ENCODE results near the gene CUEDC1. TPM values are rescaled to one million over a fixed set of nuclear protein-coding genes. Genes with fewer than 3 reads are reported as not detected.

The CUEDC1 gene
- total and polyA plus RNA-seq, 4 donors: 25.4 to 43.6 (median 34.8) TPM

- ATAC-seq (ENCODE audit: low FRiP score): no peak
- intact Hi-C loops (cut with DNase I): loop anchor here in 1 of 2 donors (10.0 kb wide), 1 partner anchor 872 kb away; no protein-coding TSS in a partner anchor
- H3K4me1 ChIP-seq (ENCODE audit: control insufficient read depth in 1 of 2, insufficient read depth in 2 of 2, low read length in 2 of 2): peaks cover 0 to 2% of the 10 kb centered on the region in 2 donors
These were observed 42.0 kb upstream of the CUEDC1 start for GRCh38 chr17:57997085-57997809.

GRCh38 chr17:57995076-57995956 lies 40.1 kb upstream of the CUEDC1 start:
- intact Hi-C loops (cut with DNase I): loop anchor here in 1 of 2 donors (2.0 to 10.0 kb wide), 2 partner anchors 137 to 871 kb away; no protein-coding TSS in a partner anchor
- WGBS, 2 donors: 18 to 23% methylated on average over 4 of the region's 4 CpGs
- ATAC-seq (ENCODE audit: low FRiP score) (peak; percentile 91), DNase-seq (peak; percentile 75 to 77)
- H3K36me3 ChIP-seq (ENCODE audit: control insufficient read depth in 1 of 2, insufficient read depth in 2 of 2, low read length in 1 of 2): no peaks in the 10 kb centered on the region
- no peaks in the 10 kb centered on the region for H3K27me3 ChIP-seq (ENCODE audit: control insufficient read depth in 1 of 2, insufficient read depth in 2 of 2, low read length in 1 of 2)
- no peaks in the 10 kb centered on the region for H3K9me3 ChIP-seq (ENCODE audit: control insufficient read depth, low read length)
- H3K4me3 ChIP-seq (ENCODE audit: low read length in 2 of 2): no peak overlapping the region
- H3K27ac ChIP-seq (ENCODE audit: low read depth in 1 of 2, low read length in 2 of 2): peak overlapping the region in 1 of 2 donors; percentile 0
- no peaks in the 10 kb centered on the region for H3K4me1 ChIP-seq (ENCODE audit: control insufficient read depth in 1 of 2, insufficient read depth in 2 of 2, low read length in 2 of 2)

More at GRCh38 chr17:57997085-57997809, 42.0 kb upstream of the CUEDC1 start:
- WGBS, 2 donors: 87 to 88% methylated on average over 3 of the region's 3 CpGs
- no peak overlapping the region for H3K27ac ChIP-seq (ENCODE audit: low read depth in 1 of 2, low read length in 2 of 2)
- H3K27me3 ChIP-seq (ENCODE audit: control insufficient read depth in 1 of 2, insufficient read depth in 2 of 2, low read length in 1 of 2): no peaks in the 10 kb centered on the region
- no peaks in the 10 kb centered on the region for H3K36me3 ChIP-seq (ENCODE audit: control insufficient read depth in 1 of 2, insufficient read depth in 2 of 2, low read length in 1 of 2)
- no peaks in the 10 kb centered on the region for H3K9me3 ChIP-seq (ENCODE audit: control insufficient read depth, low read length)
- DNase-seq: no peak
- no peak overlapping the region for H3K4me3 ChIP-seq (ENCODE audit: low read length in 2 of 2)

GRCh38 chr17:57994436-57994835 lies 39.2 kb upstream of the CUEDC1 start:
- ATAC-seq (ENCODE audit: low FRiP score): no peak
- H3K27ac ChIP-seq (ENCODE audit: low read depth in 1 of 2, low read length in 2 of 2): no peak overlapping the region

GRCh38 chr17:57993471-57994365 lies 38.5 kb upstream of the CUEDC1 start:
- DNase-seq: no peak
- Histone ChIP-seq H3K9me3 (ENCODE audit: control insufficient read depth, low read length) (no peaks in the 10 kb centered on the region), H3K36me3 (ENCODE audit: control insufficient read depth in 1 of 2, insufficient read depth in 2 of 2, low read length in 1 of 2) (no peaks in the 10 kb centered on the region), H3K4me3 (ENCODE audit: low read length in 2 of 2) (no peak overlapping the region), H3K27ac (ENCODE audit: low read depth in 1 of 2, low read length in 2 of 2) (peak overlapping the region in 1 of 2 donors; percentile 52), H3K27me3 (ENCODE audit: control insufficient read depth in 1 of 2, insufficient read depth in 2 of 2, low read length in 1 of 2) (no peaks in the 10 kb centered on the region), H3K4me1 (ENCODE audit: control insufficient read depth in 1 of 2, insufficient read depth in 2 of 2, low read length in 2 of 2) (no peaks in the 10 kb centered on the region)
- intact Hi-C loops (cut with DNase I): loop anchor here in 1 of 2 donors (2.0 to 10.0 kb wide), 2 partner anchors 135 to 869 kb away; no protein-coding TSS in a partner anchor
- ATAC-seq (ENCODE audit: low FRiP score): no peak
- WGBS, 2 donors: 52 to 56% methylated on average over 3 of the region's 3 CpGs

More at GRCh38 chr17:57994436-57994835, 39.2 kb upstream of the CUEDC1 start:
- 44 to 50% methylated on average over 2 of the region's 2 CpGs for WGBS, 2 donors
- no peaks in the 10 kb centered on the region for H3K4me1 ChIP-seq (ENCODE audit: control insufficient read depth in 1 of 2, insufficient read depth in 2 of 2, low read length in 2 of 2)
- H3K27me3 ChIP-seq (ENCODE audit: control insufficient read depth in 1 of 2, insufficient read depth in 2 of 2, low read length in 1 of 2): no peaks in the 10 kb centered on the region
- H3K9me3 ChIP-seq (ENCODE audit: control insufficient read depth, low read length): no peaks in the 10 kb centered on the region
- no peak for DNase-seq
- intact Hi-C loops (cut with DNase I): loop anchor here in 1 of 2 donors (2.0 to 10.0 kb wide), 2 partner anchors 136 to 870 kb away; no protein-coding TSS in a partner anchor
- H3K36me3 ChIP-seq (ENCODE audit: control insufficient read depth in 1 of 2, insufficient read depth in 2 of 2, low read length in 1 of 2): no peaks in the 10 kb centered on the region
- no peak overlapping the region for H3K4me3 ChIP-seq (ENCODE audit: low read length in 2 of 2)

- intact Hi-C loops (cut with DNase I): loop anchor here in 1 of 2 donors (10.0 kb wide), 1 partner anchor 867 kb away; no protein-coding TSS in a partner anchor
- Histone ChIP-seq H3K9me3 (ENCODE audit: control insufficient read depth, low read length) (no peaks in the 10 kb centered on the region), H3K4me1 (ENCODE audit: control insufficient read depth in 1 of 2, insufficient read depth in 2 of 2, low read length in 2 of 2) (no peaks in the 10 kb centered on the region), H3K27me3 (ENCODE audit: control insufficient read depth in 1 of 2, insufficient read depth in 2 of 2, low read length in 1 of 2) (peaks cover 0 to 2% of the 10 kb centered on the region in 2 donors), H3K27ac (ENCODE audit: low read depth in 1 of 2, low read length in 2 of 2) (no peak overlapping the region), H3K4me3 (ENCODE audit: low read length in 2 of 2) (no peak overlapping the region), H3K36me3 (ENCODE audit: control insufficient read depth in 1 of 2, insufficient read depth in 2 of 2, low read length in 1 of 2) (no peaks in the 10 kb centered on the region)
- DNase-seq: no peak
- ATAC-seq (ENCODE audit: low FRiP score): no peak
These were observed 36.3 kb upstream of the CUEDC1 start for GRCh38 chr17:57991537-57991936.

- DNase-seq (no peak), ATAC-seq (ENCODE audit: low FRiP score) (no peak)
- Histone ChIP-seq H3K27me3 (ENCODE audit: control insufficient read depth in 1 of 2, insufficient read depth in 2 of 2, low read length in 1 of 2) (peaks cover 0 to 2% of the 10 kb centered on the region in 2 donors), H3K4me3 (ENCODE audit: low read length in 2 of 2) (no peak overlapping the region), H3K36me3 (ENCODE audit: control insufficient read depth in 1 of 2, insufficient read depth in 2 of 2, low read length in 1 of 2) (no peaks in the 10 kb centered on the region), H3K27ac (ENCODE audit: low read depth in 1 of 2, low read length in 2 of 2) (no peak overlapping the region), H3K4me1 (ENCODE audit: control insufficient read depth in 1 of 2, insufficient read depth in 2 of 2, low read length in 2 of 2) (peaks cover 2 to 3% of the 10 kb centered on the region in 2 donors), H3K9me3 (ENCODE audit: control insufficient read depth, low read length) (no peaks in the 10 kb centered on the region)
- WGBS, 2 donors: 92 to 97% methylated on average over 2 of the region's 2 CpGs
- intact Hi-C loops (cut with DNase I): loop anchor here in 1 of 2 donors (10.0 kb wide), 1 partner anchor 865 kb away; no protein-coding TSS in a partner anchor
These were observed 34.8 kb upstream of the CUEDC1 start for GRCh38 chr17:57990037-57990436.

GRCh38 chr17:57988301-57989250 lies 33.4 kb upstream of the CUEDC1 start:
- intact Hi-C loops (cut with DNase I): loop anchor here (5.0 kb wide), 1 partner anchor 36 kb away; no protein-coding TSS in a partner anchor
- Histone ChIP-seq H3K4me3 (ENCODE audit: low read length in 2 of 2) (peak overlapping the region; percentile 76 to 90), H3K9me3 (ENCODE audit: control insufficient read depth, low read length) (no peaks in the 10 kb centered on the region), H3K27me3 (ENCODE audit: control insufficient read depth in 1 of 2, insufficient read depth in 2 of 2, low read length in 1 of 2) (peaks cover 0 to 2% of the 10 kb centered on the region in 2 donors), H3K4me1 (ENCODE audit: control insufficient read depth in 1 of 2, insufficient read depth in 2 of 2, low read length in 2 of 2) (peaks cover 4 to 9% of the 10 kb centered on the region in 2 donors), H3K27ac (ENCODE audit: low read depth in 1 of 2, low read length in 2 of 2) (peak overlapping the region; percentile 77 to 94), H3K36me3 (ENCODE audit: control insufficient read depth in 1 of 2, insufficient read depth in 2 of 2, low read length in 1 of 2) (no peaks in the 10 kb centered on the region)
- 2% methylated on average over 36 to 54 of the region's 54 CpGs for WGBS, 2 donors
- DNase-seq (peak; percentile 82 to 88), ATAC-seq (ENCODE audit: low FRiP score) (peak; percentile 80)
